ENCODE data around the gene CCDC157. TPM values are rescaled to one million over a fixed set of nuclear protein-coding genes. Genes with fewer than 3 reads are reported as not detected.

CCDC157 gene
- total and polyA plus RNA-seq, 10 of the 15 experiments (the other 5 are each of a cell fraction or from before 2014, with no cell fraction given), result 0.10 to 2.8 (median 1.2) TPM

- Histone ChIP-seq H3K36me3 (ENCODE audit: control insufficient read depth in 2 of 2, insufficient read depth in 2 of 2, low read length in 1 of 2) (peaks cover 0 to 17% of the 10 kb centered on the region in 2 experiments; a peak in 2 of 4 replicates), H3K9me3 (replicated peaks; ENCODE audit: control insufficient read depth, insufficient read depth, low read length) (no peaks in the 10 kb centered on the region; the same call in 2 of the 3 replicates), H2AFZ (ENCODE audit: control insufficient read depth, low read depth, low read length) (no peak overlapping the region), H3K4me1 (ENCODE audit: control insufficient read depth, insufficient read depth, low read length) (peaks cover 22% of the 10 kb centered on the region), H3K27me3 (replicated peaks in 1 of 2; ENCODE audit: control insufficient read depth in 2 of 2, insufficient read depth in 2 of 2, low read length in 1 of 2) (no peaks in the 10 kb centered on the region), H3K9ac (ENCODE audit: control insufficient read depth, insufficient read depth, low read length) (peak overlapping the region; percentile 87), H3K4me3 (peak overlapping the region; percentile 86), H3K27ac (ENCODE audit: control insufficient read depth, insufficient read depth) (peak overlapping the region; percentile 91), H3K79me2 (ENCODE audit: control insufficient read depth, insufficient read depth, low read length) (peaks cover 45% of the 10 kb centered on the region), H4K20me1 (ENCODE audit: control insufficient read depth, insufficient read depth) (no peaks in the 10 kb centered on the region), H3K4me2 (ENCODE audit: control insufficient read depth, insufficient read depth) (peak overlapping the region; percentile 83)
- in situ Hi-C loops (cut with MboI), result no loop called here
- ChIA-PET POLR2A (interaction anchor here (0.6 to 6.4 kb wide), 18 partner anchors 8 to 312 kb away, joined by 3 to 60 read pairs (median 4); partner anchors contain the start of genes CCDC157, RNF215, SEC14L2 and SF3A1), RAD21 (ENCODE audit: unreplicated experiment) (interaction anchor here (1.1 to 7.3 kb wide), 8 partner anchors 8 to 134 kb away, joined by 3 to 137 read pairs (median 13); partner anchors contain the start of genes CASTOR1, RNF215, SEC14L2 and TBC1D10A), CTCF (interaction anchor here (0.7 to 7.5 kb wide), 11 partner anchors 10 to 184 kb away, joined by 3 to 172 read pairs (median 7); partner anchors contain the start of genes CASTOR1, CCDC157, RNF215 and SEC14L2), SMC1A (ENCODE audit: uncharacterized antibody, unreplicated experiment) (interaction anchor here (0.8 to 6.0 kb wide), 16 partner anchors 10 to 135 kb away, joined by 3 to 69 read pairs (median 4); partner anchors contain the start of genes CASTOR1, RNF215 and SEC14L2)
- intact Hi-C loops (cut with micrococcal nuclease; ENCODE audit: unreplicated experiment), result no loop called here
- FAIRE-seq, result no peak
- no peak for TF ChIP-seq REST (IDR thresholded peaks at IDR 0.05; ENCODE audit: low read depth, low read length)
- no peak for TF ChIP-seq IRF3 (IDR thresholded peaks at IDR 0.05)
- TF ChIP-seq IKZF2 (IDR thresholded peaks at IDR 0.05), result no peak
- TF ChIP-seq ZSCAN29 (IDR thresholded peaks at IDR 0.05), result no peak
- no peak for ATAC-seq
- no peak for DNase-seq (ENCODE audit: low read depth, low spot score)
- no TSS peak for BruUV-seq (replicated peaks)
- WGBS (ENCODE audit: insufficient coverage, insufficient replicate concordance, low lambda C conversion rate, missing lambda C conversion rate), result 46% methylated on average over 18 of the region's 18 CpGs
These were observed 65.9 kb downstream of the CCDC157 start for GRCh38 chr22:30422481-30423300.
